ENCODE measurements around the gene MEGF11.
A peak's percentile ranks its signal among the peaks of the same experiment; 100 is the strongest.

Gene MEGF11

GRCh38 chr15:65913631-65914199 lies 339.8 kb downstream of the MEGF11 start:
- no peak overlapping the region for H3K9ac ChIP-seq (ENCODE audit: low read length in 5 of 5)
- H3K9me3 ChIP-seq (ENCODE audit: control insufficient read depth in 5 of 5, low read length in 5 of 5): no peaks in the 10 kb centered on the region
- no peak overlapping the region for H3K27ac ChIP-seq (ENCODE audit: low read depth, low read length)
- peaks cover 0 to 8% (median 6%) of the 10 kb centered on the region in 5 donors for H3K4me1 ChIP-seq (ENCODE audit: control insufficient read depth in 5 of 5, insufficient read depth in 5 of 5, low read length in 5 of 5)
- H3K4me3 ChIP-seq (ENCODE audit: low read depth in 1 of 5, low read length in 5 of 5): no peak overlapping the region
- no peaks in the 10 kb centered on the region for H3K27me3 ChIP-seq (ENCODE audit: control insufficient read depth in 5 of 5, insufficient read depth in 4 of 5, low read length in 5 of 5)
- peaks cover 0 to 51% (median 23%) of the 10 kb centered on the region in 5 donors for H3K36me3 ChIP-seq (ENCODE audit: control insufficient read depth in 5 of 5, insufficient read depth in 5 of 5, low read length in 5 of 5)

DNA sequence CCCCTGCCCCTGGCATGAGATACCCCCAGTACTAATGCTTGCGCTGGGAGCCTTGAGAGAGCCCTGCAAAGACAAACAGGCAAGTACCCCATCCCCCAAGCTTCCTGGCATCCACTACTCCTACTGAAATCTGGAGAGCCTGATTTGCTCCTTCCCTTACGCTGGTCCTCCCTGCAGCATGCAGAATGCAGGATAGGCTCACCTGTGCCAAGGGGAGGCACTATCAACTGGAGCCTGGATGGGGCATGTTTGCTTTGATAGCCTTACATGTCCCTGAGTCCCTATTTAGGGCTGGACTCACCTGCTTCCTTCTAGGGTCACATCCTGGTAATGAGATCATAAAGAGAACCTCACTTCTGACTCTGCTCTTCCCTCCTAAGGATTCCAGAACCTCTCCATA lies 341.3 kb downstream of the MEGF11 start:
- Histone ChIP-seq H3K9ac (ENCODE audit: low read length in 5 of 5) (no peak overlapping the region), H3K9me3 (ENCODE audit: control insufficient read depth in 5 of 5, low read length in 5 of 5) (no peaks in the 10 kb centered on the region), H3K27me3 (ENCODE audit: control insufficient read depth in 5 of 5, insufficient read depth in 4 of 5, low read length in 5 of 5) (no peaks in the 10 kb centered on the region), H3K4me1 (ENCODE audit: control insufficient read depth in 5 of 5, insufficient read depth in 5 of 5, low read length in 5 of 5) (peaks cover 0 to 8% (median 6%) of the 10 kb centered on the region in 5 donors), H3K4me3 (ENCODE audit: low read depth in 1 of 5, low read length in 5 of 5) (no peak overlapping the region), H3K36me3 (ENCODE audit: control insufficient read depth in 5 of 5, insufficient read depth in 5 of 5, low read length in 5 of 5) (peaks cover 0 to 63% (median 26%) of the 10 kb centered on the region in 5 donors), H3K27ac (ENCODE audit: low read depth, low read length) (no peak overlapping the region)

GRCh38 chr15:65910341-65910740 lies 343.2 kb downstream of the MEGF11 start:
- Histone ChIP-seq H3K9ac (ENCODE audit: low read length in 5 of 5) (no peak overlapping the region), H3K27me3 (ENCODE audit: control insufficient read depth in 5 of 5, insufficient read depth in 4 of 5, low read length in 5 of 5) (no peaks in the 10 kb centered on the region), H3K4me1 (ENCODE audit: control insufficient read depth in 5 of 5, insufficient read depth in 5 of 5, low read length in 5 of 5) (no peaks in the 10 kb centered on the region), H3K36me3 (ENCODE audit: control insufficient read depth in 5 of 5, insufficient read depth in 5 of 5, low read length in 5 of 5) (peaks cover 3 to 75% (median 37%) of the 10 kb centered on the region in 5 donors), H3K4me3 (ENCODE audit: low read depth in 1 of 5, low read length in 5 of 5) (no peak overlapping the region), H3K27ac (ENCODE audit: low read depth, low read length) (no peak overlapping the region), H3K9me3 (ENCODE audit: control insufficient read depth in 5 of 5, low read length in 5 of 5) (no peaks in the 10 kb centered on the region)

GRCh38 chr15:65909831-65910230 lies 343.7 kb downstream of the MEGF11 start:
- Histone ChIP-seq H3K36me3 (ENCODE audit: control insufficient read depth in 5 of 5, insufficient read depth in 5 of 5, low read length in 5 of 5) (peaks cover 6 to 76% (median 38%) of the 10 kb centered on the region in 5 donors), H3K27me3 (ENCODE audit: control insufficient read depth in 5 of 5, insufficient read depth in 4 of 5, low read length in 5 of 5) (no peaks in the 10 kb centered on the region), H3K27ac (ENCODE audit: low read depth, low read length) (no peak overlapping the region), H3K9ac (ENCODE audit: low read length in 5 of 5) (no peak overlapping the region), H3K9me3 (ENCODE audit: control insufficient read depth in 5 of 5, low read length in 5 of 5) (no peaks in the 10 kb centered on the region), H3K4me3 (ENCODE audit: low read depth in 1 of 5, low read length in 5 of 5) (no peak overlapping the region), H3K4me1 (ENCODE audit: control insufficient read depth in 5 of 5, insufficient read depth in 5 of 5, low read length in 5 of 5) (no peaks in the 10 kb centered on the region)

- Histone ChIP-seq H3K9ac (ENCODE audit: low read length in 5 of 5) (no peak overlapping the region), H3K27me3 (ENCODE audit: control insufficient read depth in 5 of 5, insufficient read depth in 4 of 5, low read length in 5 of 5) (no peaks in the 10 kb centered on the region), H3K4me1 (ENCODE audit: control insufficient read depth in 5 of 5, insufficient read depth in 5 of 5, low read length in 5 of 5) (peaks cover 0 to 5% (median 2%) of the 10 kb centered on the region in 5 donors), H3K9me3 (ENCODE audit: control insufficient read depth in 5 of 5, low read length in 5 of 5) (no peaks in the 10 kb centered on the region), H3K4me3 (ENCODE audit: low read depth in 1 of 5, low read length in 5 of 5) (no peak overlapping the region), H3K36me3 (ENCODE audit: control insufficient read depth in 5 of 5, insufficient read depth in 5 of 5, low read length in 5 of 5) (peaks cover 6 to 82% (median 44%) of the 10 kb centered on the region in 5 donors), H3K27ac (ENCODE audit: low read depth, low read length) (no peak overlapping the region)
Observed at GRCh38 chr15:65908876-65909275, 344.7 kb downstream of the MEGF11 start.

- H3K9me3 ChIP-seq (ENCODE audit: control insufficient read depth in 5 of 5, low read length in 5 of 5): no peaks in the 10 kb centered on the region
- H3K27me3 ChIP-seq (ENCODE audit: control insufficient read depth in 5 of 5, insufficient read depth in 4 of 5, low read length in 5 of 5): no peaks in the 10 kb centered on the region
- H3K4me1 ChIP-seq (ENCODE audit: control insufficient read depth in 5 of 5, insufficient read depth in 5 of 5, low read length in 5 of 5): peaks cover 0 to 16% (median 2%) of the 10 kb centered on the region in 5 donors
- H3K4me3 ChIP-seq (ENCODE audit: low read depth in 1 of 5, low read length in 5 of 5): no peak overlapping the region
- no peak overlapping the region for H3K27ac ChIP-seq (ENCODE audit: low read depth, low read length)
- no peak overlapping the region for H3K9ac ChIP-seq (ENCODE audit: low read length in 5 of 5)
- H3K36me3 ChIP-seq (ENCODE audit: control insufficient read depth in 5 of 5, insufficient read depth in 5 of 5, low read length in 5 of 5): peaks cover 6 to 81% (median 48%) of the 10 kb centered on the region in 5 donors
Observed at GRCh38 chr15:65907661-65908060, 345.9 kb downstream of the MEGF11 start.

- peaks cover 11 to 73% (median 40%) of the 10 kb centered on the region in 5 donors for H3K36me3 ChIP-seq (ENCODE audit: control insufficient read depth in 5 of 5, insufficient read depth in 5 of 5, low read length in 5 of 5)
- no peaks in the 10 kb centered on the region for H3K9me3 ChIP-seq (ENCODE audit: control insufficient read depth in 5 of 5, low read length in 5 of 5)
- H3K4me3 ChIP-seq (ENCODE audit: low read depth in 1 of 5, low read length in 5 of 5): no peak overlapping the region
- no peaks in the 10 kb centered on the region for H3K27me3 ChIP-seq (ENCODE audit: control insufficient read depth in 5 of 5, insufficient read depth in 4 of 5, low read length in 5 of 5)
- no peak overlapping the region for H3K9ac ChIP-seq (ENCODE audit: low read length in 5 of 5)
- peaks cover 0 to 24% (median 6%) of the 10 kb centered on the region in 5 donors for H3K4me1 ChIP-seq (ENCODE audit: control insufficient read depth in 5 of 5, insufficient read depth in 5 of 5, low read length in 5 of 5)
- no peak overlapping the region for H3K27ac ChIP-seq (ENCODE audit: low read depth, low read length)
Observed at GRCh38 chr15:65906396-65906795, 347.2 kb downstream of the MEGF11 start.

GRCh38 chr15:65904301-65904700 lies 349.2 kb downstream of the MEGF11 start:
- no peak overlapping the region for H3K4me3 ChIP-seq (ENCODE audit: low read depth in 1 of 5, low read length in 5 of 5)
- H3K4me1 ChIP-seq (ENCODE audit: control insufficient read depth in 5 of 5, insufficient read depth in 5 of 5, low read length in 5 of 5): peaks cover 0 to 24% (median 6%) of the 10 kb centered on the region in 5 donors
- no peaks in the 10 kb centered on the region for H3K9me3 ChIP-seq (ENCODE audit: control insufficient read depth in 5 of 5, low read length in 5 of 5)
- no peak overlapping the region for H3K27ac ChIP-seq (ENCODE audit: low read depth, low read length)
- peaks cover 28 to 72% (median 39%) of the 10 kb centered on the region in 5 donors for H3K36me3 ChIP-seq (ENCODE audit: control insufficient read depth in 5 of 5, insufficient read depth in 5 of 5, low read length in 5 of 5)
- H3K27me3 ChIP-seq (ENCODE audit: control insufficient read depth in 5 of 5, insufficient read depth in 4 of 5, low read length in 5 of 5): no peaks in the 10 kb centered on the region
- H3K9ac ChIP-seq (ENCODE audit: low read length in 5 of 5): peak overlapping the region in 1 of 5 donors; percentile 5

GRCh38 chr15:65903296-65904073 lies 350.1 kb downstream of the MEGF11 start:
- no peak overlapping the region for H3K27ac ChIP-seq (ENCODE audit: low read depth, low read length)
- H3K36me3 ChIP-seq (ENCODE audit: control insufficient read depth in 5 of 5, insufficient read depth in 5 of 5, low read length in 5 of 5): peaks cover 32 to 74% (median 44%) of the 10 kb centered on the region in 5 donors
- H3K9ac ChIP-seq (ENCODE audit: low read length in 5 of 5): no peak overlapping the region
- H3K27me3 ChIP-seq (ENCODE audit: control insufficient read depth in 5 of 5, insufficient read depth in 4 of 5, low read length in 5 of 5): no peaks in the 10 kb centered on the region
- H3K4me3 ChIP-seq (ENCODE audit: low read depth in 1 of 5, low read length in 5 of 5): no peak overlapping the region
- peaks cover 0 to 24% (median 6%) of the 10 kb centered on the region in 5 donors for H3K4me1 ChIP-seq (ENCODE audit: control insufficient read depth in 5 of 5, insufficient read depth in 5 of 5, low read length in 5 of 5)
- no peaks in the 10 kb centered on the region for H3K9me3 ChIP-seq (ENCODE audit: control insufficient read depth in 5 of 5, low read length in 5 of 5)

DNA sequence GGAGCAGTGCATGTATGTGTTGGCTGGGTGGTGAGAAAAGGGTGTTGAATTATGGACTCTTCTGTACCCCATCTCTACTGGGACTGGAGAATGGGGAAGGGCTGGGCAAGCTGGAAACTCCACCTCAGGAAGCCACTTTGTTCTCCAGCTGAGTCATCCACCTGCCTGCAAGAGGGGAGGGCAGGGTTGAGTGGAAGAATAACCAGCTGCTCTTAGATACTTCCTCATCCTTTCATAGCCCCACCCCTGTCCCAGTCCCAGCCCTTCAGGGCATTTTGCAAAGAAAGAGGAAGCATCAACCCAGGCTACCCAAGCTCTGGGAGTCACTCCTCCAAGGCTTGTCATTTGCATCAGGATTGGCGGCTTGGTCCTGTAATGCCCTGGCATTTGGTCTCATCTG lies 351.2 kb downstream of the MEGF11 start:
- Histone ChIP-seq H3K27ac (ENCODE audit: low read depth, low read length) (no peak overlapping the region), H3K36me3 (ENCODE audit: control insufficient read depth in 5 of 5, insufficient read depth in 5 of 5, low read length in 5 of 5) (peaks cover 40 to 72% (median 51%) of the 10 kb centered on the region in 5 donors), H3K4me3 (ENCODE audit: low read depth in 1 of 5, low read length in 5 of 5) (no peak overlapping the region), H3K4me1 (ENCODE audit: control insufficient read depth in 5 of 5, insufficient read depth in 5 of 5, low read length in 5 of 5) (peaks cover 0 to 24% (median 6%) of the 10 kb centered on the region in 5 donors), H3K27me3 (ENCODE audit: control insufficient read depth in 5 of 5, insufficient read depth in 4 of 5, low read length in 5 of 5) (no peaks in the 10 kb centered on the region), H3K9ac (ENCODE audit: low read length in 5 of 5) (no peak overlapping the region), H3K9me3 (ENCODE audit: control insufficient read depth in 5 of 5, low read length in 5 of 5) (no peaks in the 10 kb centered on the region)

All from subcutaneous abdominal adipose tissue (tissue), 5 donors.